DMS153 treated with DMSO at 0.1 percent for 48 hours (cell line): ENCODE measurements around the gene MED12L.

Experiments
- DNase-seq: peaks from one replicate; lab custom pipeline; 2025; ENCODE audit not compliant: unreplicated experiment; lab: John Stamatoyannopoulos, UW

Gene MED12L

GRCh38 chr3:151087648-151088047 is 2.2 kb downstream of the MED12L start:
- DNase-seq = no peak

- no peak for DNase-seq
These were observed 6.4 kb downstream of the MED12L start for GRCh38 chr3:151091685-151092345.

- no peak for DNase-seq
These were observed 7.7 kb downstream of the MED12L start for GRCh38 chr3:151093148-151093547.

- no peak for DNase-seq
These were observed 8.4 kb downstream of the MED12L start for GRCh38 chr3:151093905-151094304.

GRCh38 chr3:151096716-151097115 is 11.3 kb downstream of the MED12L start:
- no peak for DNase-seq

GRCh38 chr3:151100076-151100475 is 14.6 kb downstream of the MED12L start:
- DNase-seq = no peak

GRCh38 chr3:151101270-151101969 is 16.0 kb downstream of the MED12L start:
- DNase-seq = no peak

GRCh38 chr3:151106311-151106710 is 20.8 kb downstream of the MED12L start:
- no peak for DNase-seq

GRCh38 chr3:151107177-151107576 is 21.7 kb downstream of the MED12L start:
- no peak for DNase-seq

- DNase-seq = no peak
These were observed 22.2 kb downstream of the MED12L start for GRCh38 chr3:151107701-151108100.

- no peak for DNase-seq
These were observed 23.9 kb downstream of the MED12L start for GRCh38 chr3:151109286-151109800.

GRCh38 chr3:151112731-151113130 is 27.3 kb downstream of the MED12L start:
- DNase-seq = no peak

- no peak for DNase-seq
These were observed 27.9 kb downstream of the MED12L start for GRCh38 chr3:151113343-151113742.

- no peak for DNase-seq
These were observed 31.6 kb downstream of the MED12L start for GRCh38 chr3:151117047-151117446.

GRCh38 chr3:151119188-151119587 is 33.7 kb downstream of the MED12L start:
- no peak for DNase-seq

- no peak for DNase-seq
These were observed 34.9 kb downstream of the MED12L start for GRCh38 chr3:151120409-151120808.

- DNase-seq = no peak
These were observed 35.6 kb downstream of the MED12L start for GRCh38 chr3:151121016-151121415.

- DNase-seq = no peak
These were observed 38.4 kb downstream of the MED12L start for GRCh38 chr3:151123827-151124226.

GRCh38 chr3:151124476-151124875 is 39.0 kb downstream of the MED12L start:
- DNase-seq = no peak

GRCh38 chr3:151130428-151130827 is 45.0 kb downstream of the MED12L start:
- DNase-seq = no peak

GRCh38 chr3:151133175-151133574 is 47.7 kb downstream of the MED12L start:
- no peak for DNase-seq

GRCh38 chr3:151133917-151134450 is 48.5 kb downstream of the MED12L start:
- no peak for DNase-seq
